ENCODE measurements around the gene CEACAM3. TPM values are rescaled to one million over a fixed set of nuclear protein-coding genes. Genes with fewer than 3 reads are reported as not detected.

Gene CEACAM3
- polyA plus RNA-seq, 3 donors, result 0.09 to 0.15 TPM; not detected in 1

Other genes with a start within 250 kb of the CEACAM3 start
- 1 to 10 TPM; 1.3 to 1.8 (median 1.4) TPM for gene CEACAM21, start 220.4 kb upstream of the CEACAM3 start, polyA plus RNA-seq (ENCODE audit: insufficient read length in 3 of 3)
- under 1 TPM in 1 of 3 donors, not detected in 2; 0.12 TPM for gene CEACAM4, start 169.5 kb upstream of the CEACAM3 start, polyA plus RNA-seq (ENCODE audit: insufficient read length in 3 of 3)
- gene CEACAM7, start 108.3 kb upstream of the CEACAM3 start, polyA plus RNA-seq (ENCODE audit: insufficient read length in 3 of 3), result not detected
- under 1 TPM in 1 of 3 donors, not detected in 2; 0.23 TPM for gene CEACAM5, start 88.0 kb upstream of the CEACAM3 start, polyA plus RNA-seq (ENCODE audit: insufficient read length in 3 of 3)
- under 1 TPM; 0.06 to 0.22 (median 0.17) TPM for gene CEACAM6, start 41.1 kb upstream of the CEACAM3 start, polyA plus RNA-seq (ENCODE audit: insufficient read length in 3 of 3)
- gene LYPD4, start 48.1 kb downstream of the CEACAM3 start, polyA plus RNA-seq (ENCODE audit: insufficient read length in 3 of 3), result not detected
- not detected for gene DMRTC2, start 48.5 kb downstream of the CEACAM3 start, polyA plus RNA-seq (ENCODE audit: insufficient read length in 3 of 3)
- 1,000 to 10,000 TPM; 1,302 to 1,867 (median 1,631) TPM for gene RPS19, start 63.7 kb downstream of the CEACAM3 start, polyA plus RNA-seq (ENCODE audit: insufficient read length in 3 of 3)
- gene CD79A, start 80.7 kb downstream of the CEACAM3 start, polyA plus RNA-seq (ENCODE audit: insufficient read length in 3 of 3), result 1 to 10 TPM in 2 of 3 donors, under 1 TPM in 1; 0.53 to 1.7 (median 1.6) TPM
- gene ARHGEF1, start 86.6 kb downstream of the CEACAM3 start, polyA plus RNA-seq (ENCODE audit: insufficient read length in 3 of 3), result 10 to 100 TPM; 40.1 to 63.7 (median 50.7) TPM
- gene ERFL, start 131.9 kb downstream of the CEACAM3 start, polyA plus RNA-seq (ENCODE audit: insufficient read length in 3 of 3), result under 1 TPM; 0.06 to 0.21 (median 0.12) TPM
- gene RABAC1, start 162.7 kb downstream of the CEACAM3 start, polyA plus RNA-seq (ENCODE audit: insufficient read length in 3 of 3), result 10 to 100 TPM; 47.5 to 85.4 (median 81.1) TPM
- under 1 TPM in 2 of 3 donors, not detected in 1; 0.39 to 0.99 TPM for gene ATP1A3, start 197.6 kb downstream of the CEACAM3 start, polyA plus RNA-seq (ENCODE audit: insufficient read length in 3 of 3)